Thymus (tissue), 11 donors: ENCODE results near the gene ATOH8. TPM values are rescaled to one million over a fixed set of nuclear protein-coding genes. Genes with fewer than 3 reads are reported as not detected.

Experiments used
- DNase-seq, 9 donors: peaks; one replicate each; pipeline ENCODE4 v3.0.0-alpha.2; 2013; ENCODE audit warnings: low spot score in 9 of 9, low read depth in 6 of 9, missing footprints in 1 of 9
- H3K27ac ChIP-seq, 2 donors: one replicate each; pipeline ENCODE4 v1.5.1; 2013; ENCODE audit warnings: control low read depth in 1 of 2, low read depth in 1 of 2, low read length in 1 of 2, mild to moderate bottlenecking in 1 of 2, moderate library complexity in 1 of 2
- H3K27me3 ChIP-seq, 2 donors: one replicate each; pipeline ENCODE4 v1.5.1; 2013; ENCODE audit warnings: low read length in 1 of 2; ENCODE audit not compliant: control insufficient read depth in 2 of 2, insufficient read depth in 1 of 2
- H3K36me3 ChIP-seq, 2 donors: one replicate each; pipeline ENCODE4 v1.5.1; 2013; ENCODE audit warnings: low read length in 1 of 2, mild to moderate bottlenecking in 1 of 2, moderate library complexity in 1 of 2; ENCODE audit not compliant: control insufficient read depth in 2 of 2, insufficient read depth in 2 of 2
- H3K4me1 ChIP-seq, 2 donors: one replicate each; pipeline ENCODE4 v1.5.1; 2013; ENCODE audit warnings: low read length in 2 of 2; ENCODE audit not compliant: control insufficient read depth in 2 of 2, insufficient read depth in 2 of 2
- H3K4me3 ChIP-seq, 2 donors: one replicate each; pipeline ENCODE4 v1.5.1; 2013; ENCODE audit warnings: low read length in 2 of 2, control low read depth in 1 of 2, mild to moderate bottlenecking in 1 of 2
- H3K9me3 ChIP-seq, 2 donors: one replicate each; pipeline ENCODE4 v1.5.1; 2013; ENCODE audit warnings: low read length in 1 of 2, mild to moderate bottlenecking in 1 of 2; ENCODE audit not compliant: control insufficient read depth in 2 of 2, insufficient read depth in 1 of 2
- WGBS: extraction: QIAGEN DNeasy Blood & Tissue Kit; methylation state at CpG from one replicate; pipeline ENCODE4 v1.1.7; 2013; 5-methylcytosine and 5-hydroxymethylcytosine counted together
- polyA plus RNA-seq: library from polyadenylated mRNA; stranded (reverse); fragments of 200-250 nt; gene quantifications from one replicate; pipeline ENCODE4 v1.2.3, GENCODE V29; 2013
- total RNA-seq: library from RNA; stranded (reverse); fragments of 120-200 nt; gene quantifications from one replicate; pipeline ENCODE4 v1.2.4, GENCODE V29; 2013
- donor health status: healthy.

The ATOH8 gene
- total and polyA plus RNA-seq, 2 donors = 2.0 to 19.1 TPM

DNA sequence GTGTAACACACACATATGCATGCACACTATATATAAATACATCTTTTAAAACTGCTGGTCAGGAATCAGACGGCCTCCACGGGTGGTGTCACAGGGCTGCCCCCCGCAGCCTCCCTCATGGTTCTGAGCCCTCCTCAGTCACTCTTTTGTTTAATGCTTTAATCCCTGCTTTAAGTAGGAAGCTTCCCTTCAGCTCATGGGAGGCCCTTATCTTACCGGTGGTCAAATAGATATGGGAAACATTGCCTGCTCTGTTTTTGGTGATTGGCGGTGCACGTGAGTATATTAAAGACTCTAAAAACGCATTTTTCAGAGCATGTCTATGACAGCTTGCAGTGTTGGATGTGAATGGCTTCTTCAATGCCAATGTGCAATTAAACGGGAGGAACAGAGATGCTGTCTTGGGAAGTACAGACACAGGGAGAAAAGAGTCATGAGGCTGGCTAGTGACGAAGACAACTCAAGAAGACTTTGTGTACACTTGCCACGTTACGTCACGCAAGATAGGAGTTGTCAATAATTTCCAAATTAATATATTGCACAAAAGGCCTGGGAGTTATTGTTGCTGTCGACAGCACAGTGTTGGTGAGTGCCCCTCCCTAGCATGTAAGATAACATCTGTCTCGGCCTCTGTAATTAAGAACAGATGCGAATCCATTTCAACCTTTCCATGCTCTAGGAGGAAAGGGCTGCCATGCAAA is 36.3 kb upstream of the ATOH8 start:
- no peak for DNase-seq
- no peak overlapping the region for H3K4me3 ChIP-seq
- H3K4me1 ChIP-seq = peaks cover 0 to 21% of the 10 kb centered on the region in 2 donors
- H3K9me3 ChIP-seq = no peaks in the 10 kb centered on the region
- 97% methylated on average over 15 of the region's 15 CpGs for WGBS
- H3K27ac ChIP-seq = no peak overlapping the region
- no peaks in the 10 kb centered on the region for H3K36me3 ChIP-seq
- no peaks in the 10 kb centered on the region for H3K27me3 ChIP-seq

DNA sequence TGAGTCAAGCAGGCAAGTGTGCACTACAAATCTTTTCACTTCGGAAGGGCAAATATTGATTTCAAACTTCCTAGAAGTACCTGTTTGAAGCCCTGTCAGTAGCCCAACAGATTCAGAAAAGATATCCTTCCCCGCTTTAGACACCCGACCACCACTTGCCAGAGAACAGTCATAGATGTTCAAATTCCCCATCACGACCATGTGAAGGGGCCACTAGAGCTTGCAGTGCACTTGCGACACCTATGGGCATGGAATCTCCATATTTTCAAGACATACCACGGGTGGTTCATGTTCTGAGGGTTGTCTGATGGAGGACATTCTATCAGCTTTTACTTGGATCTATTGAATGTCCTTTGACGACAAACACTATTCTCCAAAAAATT is 35.8 kb upstream of the ATOH8 start:
- 89% methylated on average over 7 of the region's 7 CpGs for WGBS
- no peaks in the 10 kb centered on the region for H3K9me3 ChIP-seq
- no peak for DNase-seq
- no peaks in the 10 kb centered on the region for H3K27me3 ChIP-seq
- H3K4me3 ChIP-seq = no peak overlapping the region
- H3K4me1 ChIP-seq = peaks cover 0 to 16% of the 10 kb centered on the region in 2 donors
- no peaks in the 10 kb centered on the region for H3K36me3 ChIP-seq
- no peak overlapping the region for H3K27ac ChIP-seq

DNA sequence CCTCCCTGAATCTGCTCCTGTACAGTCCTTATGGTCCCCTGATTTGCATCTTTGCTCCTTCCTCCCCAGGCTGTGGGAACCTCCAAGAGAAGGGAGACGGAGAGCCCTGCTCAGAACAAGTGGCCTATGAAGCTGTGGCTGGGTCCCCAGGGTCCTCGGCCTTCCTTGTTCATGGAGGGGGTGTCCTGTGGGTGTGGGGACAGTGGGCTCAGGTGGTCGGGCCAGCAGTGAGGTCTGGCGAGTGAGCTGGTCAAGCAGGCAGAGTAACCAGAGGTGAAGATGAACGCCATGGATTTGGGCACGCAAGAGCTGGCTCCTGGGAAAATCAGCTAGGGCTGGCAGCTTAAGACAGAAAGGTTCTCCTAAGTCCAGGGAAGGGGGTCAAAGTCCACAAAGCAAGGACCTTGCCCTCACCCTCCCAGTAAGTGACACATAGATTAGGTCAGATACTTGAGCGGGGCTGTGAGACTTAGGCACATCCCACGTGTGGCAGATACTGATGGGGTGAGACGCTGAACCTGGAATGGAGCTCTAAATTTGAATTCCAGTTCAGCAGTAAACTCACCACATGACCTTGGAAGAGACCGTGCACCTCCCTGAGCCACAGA is 34.8 kb upstream of the ATOH8 start:
- H3K4me3 ChIP-seq = no peak overlapping the region
- H3K36me3 ChIP-seq = no peaks in the 10 kb centered on the region
- H3K27me3 ChIP-seq = no peaks in the 10 kb centered on the region
- H3K4me1 ChIP-seq = peaks cover 0 to 13% of the 10 kb centered on the region in 2 donors
- H3K9me3 ChIP-seq = no peaks in the 10 kb centered on the region
- no peak for DNase-seq
- WGBS = 96% methylated on average over 10 of the region's 10 CpGs
- H3K27ac ChIP-seq = no peak overlapping the region

DNA sequence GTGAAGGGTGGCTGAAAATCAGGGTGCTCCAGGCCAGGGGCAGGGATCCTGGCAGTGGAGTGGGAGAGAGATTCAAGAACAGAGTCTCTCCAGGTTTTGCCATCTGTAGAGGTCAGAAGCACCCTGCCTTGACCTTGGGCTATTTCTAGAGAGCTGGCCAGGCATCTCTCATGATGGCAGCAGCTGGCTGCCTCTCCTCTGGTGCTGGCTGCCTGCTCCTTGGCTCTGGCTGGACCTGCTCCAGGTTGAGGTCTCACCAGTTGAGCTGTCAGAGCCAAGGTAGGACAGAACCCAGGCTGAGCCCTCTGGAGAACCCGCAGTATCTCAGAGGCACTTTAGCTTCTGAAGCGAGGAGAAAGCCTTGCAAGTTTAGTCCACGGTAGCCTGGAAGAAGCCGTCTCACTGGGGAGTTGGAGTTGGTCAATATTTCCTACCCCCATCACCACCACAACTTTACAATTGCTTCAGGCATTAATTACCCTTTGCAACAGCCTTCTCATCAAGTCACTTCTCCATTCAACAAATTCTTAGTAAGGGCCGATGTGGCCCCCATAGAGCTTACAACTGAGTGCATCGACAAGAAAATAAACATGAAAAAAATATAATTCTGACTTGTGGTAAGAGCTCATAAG is 34.1 kb upstream of the ATOH8 start:
- H3K36me3 ChIP-seq = no peaks in the 10 kb centered on the region
- 88% methylated on average over 6 of the region's 6 CpGs for WGBS
- no peaks in the 10 kb centered on the region for H3K9me3 ChIP-seq
- DNase-seq = no peak
- H3K27me3 ChIP-seq = no peaks in the 10 kb centered on the region
- H3K4me1 ChIP-seq = peaks cover 0 to 13% of the 10 kb centered on the region in 2 donors
- no peak overlapping the region for H3K27ac ChIP-seq
- H3K4me3 ChIP-seq = no peak overlapping the region

DNA sequence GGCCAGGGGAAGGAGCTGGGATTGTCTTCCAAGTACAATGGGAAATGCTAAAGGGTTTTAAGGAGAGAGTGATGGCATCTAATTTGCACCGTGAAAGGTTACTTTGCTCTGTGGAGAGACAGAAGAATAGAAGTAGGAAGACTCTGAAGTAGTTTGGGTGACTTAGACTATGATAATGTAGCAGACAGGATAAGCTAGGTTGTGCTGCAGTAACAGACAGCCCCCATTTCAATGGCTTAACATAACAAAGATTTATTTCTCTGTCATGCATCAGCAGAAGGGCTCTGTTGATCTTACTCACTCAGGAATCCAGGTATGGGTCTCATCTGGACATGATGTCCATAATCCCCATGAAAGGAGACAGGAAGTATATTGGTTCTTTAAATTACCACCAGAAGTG is 33.3 kb upstream of the ATOH8 start:
- no peak for DNase-seq
- H3K27me3 ChIP-seq = no peaks in the 10 kb centered on the region
- no peak overlapping the region for H3K27ac ChIP-seq
- peaks cover 0 to 9% of the 10 kb centered on the region in 2 donors for H3K4me1 ChIP-seq
- no peaks in the 10 kb centered on the region for H3K9me3 ChIP-seq
- no peaks in the 10 kb centered on the region for H3K36me3 ChIP-seq
- WGBS = 94% methylated on average over 1 of the region's 1 CpG
- H3K4me3 ChIP-seq = no peak overlapping the region

DNA sequence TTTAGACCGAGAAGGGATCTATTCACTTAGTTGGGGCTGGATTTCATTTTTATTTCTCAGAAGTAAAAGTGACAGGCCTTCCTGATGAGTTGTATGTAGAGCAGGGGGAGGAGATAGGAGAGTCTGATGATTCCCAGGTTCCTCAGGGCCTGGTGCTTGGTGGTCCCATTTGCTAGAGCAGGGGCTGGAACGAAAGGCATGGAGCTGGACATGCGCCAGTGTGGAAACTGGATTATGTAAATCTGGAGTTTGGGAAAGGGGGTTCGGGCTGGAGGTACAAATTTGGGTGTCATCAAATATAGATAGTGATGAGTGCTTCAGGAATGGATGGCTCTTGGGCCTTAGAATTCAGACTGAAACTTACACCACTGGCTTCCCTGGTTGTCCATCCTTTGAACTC is 32.1 kb upstream of the ATOH8 start:
- Histone ChIP-seq H3K27ac (no peak overlapping the region), H3K9me3 (no peaks in the 10 kb centered on the region), H3K4me1 (peaks cover 0 to under 1% of the 10 kb centered on the region in 2 donors), H3K36me3 (no peaks in the 10 kb centered on the region), H3K4me3 (no peak overlapping the region), H3K27me3 (no peaks in the 10 kb centered on the region)
- no peak for DNase-seq
- 98% methylated on average over 4 of the region's 4 CpGs for WGBS

DNA sequence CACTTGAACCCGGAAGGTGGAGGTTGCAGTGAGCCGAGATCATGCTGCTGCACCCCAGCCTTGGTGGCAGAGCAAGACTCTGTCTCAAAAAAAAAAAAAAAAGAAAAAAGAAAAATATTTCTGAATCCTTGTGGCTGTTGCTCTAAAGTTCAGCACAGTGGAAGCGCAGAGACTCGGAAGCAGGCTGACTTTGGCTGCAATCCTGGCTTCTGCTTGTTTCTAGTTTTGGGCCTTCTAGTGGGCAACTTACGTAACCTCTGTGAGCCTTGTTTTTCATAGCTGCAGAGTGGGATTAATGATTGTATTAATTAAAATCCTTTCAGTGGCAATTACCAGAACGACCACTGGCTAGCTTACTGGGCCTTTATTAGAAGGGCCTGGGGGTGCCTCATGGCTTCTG is 31.3 kb upstream of the ATOH8 start:
- no peak overlapping the region for H3K27ac ChIP-seq
- DNase-seq = no peak
- 97% methylated on average over 6 of the region's 6 CpGs for WGBS

DNA sequence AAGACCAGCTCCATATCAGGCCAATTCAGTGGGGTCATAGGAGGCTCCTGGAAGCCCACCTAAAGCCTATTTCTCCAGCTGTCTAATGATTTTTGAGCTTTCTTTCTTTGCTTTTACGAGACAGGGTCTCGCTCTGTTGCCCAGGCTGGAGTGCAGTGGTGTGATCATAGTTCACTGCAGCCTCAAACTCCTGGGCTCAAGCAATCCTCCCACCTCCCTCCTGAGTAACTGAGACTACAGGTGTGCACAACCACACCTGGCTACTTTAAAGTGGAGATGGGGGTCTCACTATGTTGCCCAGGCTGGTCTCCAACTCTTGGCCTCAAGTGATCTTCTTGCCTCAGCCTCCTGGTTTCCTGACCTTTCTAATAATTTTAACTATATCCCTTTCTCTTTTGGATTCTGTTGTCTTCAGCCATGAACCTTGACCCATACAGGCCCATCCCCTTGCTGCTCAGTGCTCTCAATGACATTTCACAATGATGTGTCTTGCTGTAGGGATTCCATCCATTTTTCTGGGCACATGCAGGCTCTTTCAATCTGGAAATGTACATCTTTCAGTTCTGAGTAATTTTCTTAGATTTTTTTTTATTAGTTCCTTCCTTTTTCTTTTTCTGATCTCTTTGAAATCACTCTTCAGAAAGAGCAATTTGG is 30.0 kb upstream of the ATOH8 start:
- H3K27me3 ChIP-seq = peaks cover 0 to 8% of the 10 kb centered on the region in 2 donors
- no peak overlapping the region for H3K4me3 ChIP-seq
- H3K4me1 ChIP-seq = no peaks in the 10 kb centered on the region
- WGBS = 98% methylated on average over 2 of the region's 2 CpGs
- no peaks in the 10 kb centered on the region for H3K36me3 ChIP-seq
- no peak for DNase-seq
- H3K27ac ChIP-seq = no peak overlapping the region
- H3K9me3 ChIP-seq = no peaks in the 10 kb centered on the region

More for the DNA sequence above, 31.3 kb upstream of the ATOH8 start:
- no peaks in the 10 kb centered on the region for H3K4me1 ChIP-seq
- H3K4me3 ChIP-seq = no peak overlapping the region
- no peaks in the 10 kb centered on the region for H3K27me3 ChIP-seq
- no peaks in the 10 kb centered on the region for H3K36me3 ChIP-seq
- no peaks in the 10 kb centered on the region for H3K9me3 ChIP-seq

DNA sequence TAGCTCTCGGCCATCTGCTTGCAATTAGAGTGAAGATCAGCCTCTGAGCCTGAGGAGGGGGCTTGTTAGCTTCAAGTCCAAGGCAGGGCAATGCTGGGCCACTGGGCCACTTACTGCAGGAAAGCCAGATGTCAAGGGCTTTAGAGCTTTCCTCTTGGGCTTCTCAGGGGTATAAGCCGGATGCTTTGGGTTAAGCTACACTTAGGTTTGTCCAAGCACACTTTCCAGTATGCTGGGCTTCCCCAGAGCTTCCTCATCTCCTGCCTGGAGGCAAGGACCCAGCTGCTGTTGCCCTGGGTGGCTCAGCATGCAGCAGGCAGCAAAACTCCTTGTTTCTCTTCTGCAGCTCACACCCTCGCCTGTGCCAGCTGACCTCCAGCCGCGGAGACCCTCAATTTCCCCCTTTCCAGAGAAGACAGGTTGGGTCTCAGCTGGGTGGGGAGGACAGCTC is 29.0 kb upstream of the ATOH8 start:
- H3K4me3 ChIP-seq = no peak overlapping the region
- no peak overlapping the region for H3K27ac ChIP-seq
- WGBS = 93% methylated on average over 5 of the region's 5 CpGs
- no peaks in the 10 kb centered on the region for H3K9me3 ChIP-seq
- peaks cover 0 to 8% of the 10 kb centered on the region in 2 donors for H3K27me3 ChIP-seq
- no peaks in the 10 kb centered on the region for H3K36me3 ChIP-seq
- no peak for DNase-seq
- peaks cover 0 to 6% of the 10 kb centered on the region in 2 donors for H3K4me1 ChIP-seq
